ENCODE measurements around the gene FBXO3. TPM values are rescaled to one million over a fixed set of nuclear protein-coding genes. Genes with fewer than 3 reads are reported as not detected.
"Not testable (repeated sequence)": the region's sequence is repeated elsewhere in the genome, so short reads cannot be mapped to it uniquely, and the experiment has no call there.

Gene FBXO3
- total RNA-seq, 1 experiment from 2014 or later: 18.9 TPM

DNA sequence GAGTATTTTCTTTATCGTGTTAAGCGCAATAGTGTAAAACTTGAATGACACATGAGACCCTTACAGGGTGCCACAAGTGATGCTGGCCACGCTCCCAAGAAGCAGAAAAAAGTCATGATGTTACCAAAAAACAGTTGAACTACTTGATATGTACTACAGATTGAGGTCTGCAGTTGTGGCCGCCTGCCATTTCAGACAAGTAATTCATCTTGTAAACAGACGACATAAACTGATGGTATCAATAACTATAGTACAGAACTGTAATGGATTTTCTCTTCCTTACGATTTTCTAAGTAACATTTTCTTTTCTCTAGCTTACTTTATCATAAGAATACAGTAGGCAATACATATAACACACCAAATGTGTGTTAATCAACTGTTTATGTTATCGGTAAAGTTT lies 43.6 kb downstream of the FBXO3 start:
- Histone ChIP-seq H3K9me3 (ENCODE audit: control insufficient read depth, low read depth, low read length) (no peaks in the 10 kb centered on the region), H3K14ac (ENCODE audit: insufficient read depth, low read length) (no peak overlapping the region), H2BK20ac (ENCODE audit: low read depth, low read length, poor library complexity, severe bottlenecking) (no peak overlapping the region), H3K23me2 (ENCODE audit: insufficient read length, low read depth, low read length, poor library complexity, severe bottlenecking) (no peaks in the 10 kb centered on the region), H3K56ac (ENCODE audit: insufficient read length, low read depth, low read length) (no peak overlapping the region), H3K4me1 (ENCODE audit: insufficient read depth, low read length) (no peaks in the 10 kb centered on the region), H3K18ac (ENCODE audit: insufficient read length, low read depth, low read length) (no peak overlapping the region), H3K9ac (ENCODE audit: extremely low read depth, insufficient read length, low read length) (no peak overlapping the region), H3K23ac (ENCODE audit: insufficient read length, low read depth, low read length) (no peak overlapping the region), H3K79me1 (ENCODE audit: insufficient read depth, low read depth, low read length, poor library complexity, severe bottlenecking) (peaks cover 3% of the 10 kb centered on the region), H4K20me1 (ENCODE audit: control insufficient read depth, insufficient read depth, insufficient read length) (no peaks in the 10 kb centered on the region), H4K91ac (ENCODE audit: insufficient read length, low read depth, low read length) (no peak overlapping the region), H2BK120ac (ENCODE audit: low read depth, low read length, poor library complexity, severe bottlenecking) (no peak overlapping the region), H3K27ac (ENCODE audit: insufficient read length, low read depth, low read length) (no peak overlapping the region), H2BK12ac (ENCODE audit: insufficient read length, low read depth, low read length) (no peak overlapping the region), H4K8ac (replicated peaks; ENCODE audit: insufficient read length, low read depth, low read length) (no peak overlapping the region), H3K27me3 (ENCODE audit: insufficient read depth, low read length) (no peaks in the 10 kb centered on the region; the same call in 1 of the 2 replicates), H2BK5ac (ENCODE audit: insufficient read length, low read length) (no peak overlapping the region), H2AK5ac (ENCODE audit: insufficient read length, low read length) (no peak overlapping the region), H3K4ac (ENCODE audit: low read depth, low read length) (no peak overlapping the region), H2AFZ (ENCODE audit: low read length) (no peak overlapping the region), H3K4me2 (ENCODE audit: insufficient read depth, insufficient read length, low read length) (no peak overlapping the region), H3T11ph (ENCODE audit: low read length) (no peak overlapping the region), H3K79me2 (ENCODE audit: insufficient read depth, low read length) (no peaks in the 10 kb centered on the region; the same call in 1 of the 2 replicates), H2BK15ac (ENCODE audit: low read depth, low read length) (no peak overlapping the region), H4K5ac (ENCODE audit: insufficient read length, low read depth, low read length) (no peak overlapping the region)
- peaks cover 3 to 4% of the 10 kb centered on the region in 2 experiments; a peak in 2 of 5 replicates for H3K9me3 Mint-ChIP-seq
- TF ChIP-seq, protein P1, sequence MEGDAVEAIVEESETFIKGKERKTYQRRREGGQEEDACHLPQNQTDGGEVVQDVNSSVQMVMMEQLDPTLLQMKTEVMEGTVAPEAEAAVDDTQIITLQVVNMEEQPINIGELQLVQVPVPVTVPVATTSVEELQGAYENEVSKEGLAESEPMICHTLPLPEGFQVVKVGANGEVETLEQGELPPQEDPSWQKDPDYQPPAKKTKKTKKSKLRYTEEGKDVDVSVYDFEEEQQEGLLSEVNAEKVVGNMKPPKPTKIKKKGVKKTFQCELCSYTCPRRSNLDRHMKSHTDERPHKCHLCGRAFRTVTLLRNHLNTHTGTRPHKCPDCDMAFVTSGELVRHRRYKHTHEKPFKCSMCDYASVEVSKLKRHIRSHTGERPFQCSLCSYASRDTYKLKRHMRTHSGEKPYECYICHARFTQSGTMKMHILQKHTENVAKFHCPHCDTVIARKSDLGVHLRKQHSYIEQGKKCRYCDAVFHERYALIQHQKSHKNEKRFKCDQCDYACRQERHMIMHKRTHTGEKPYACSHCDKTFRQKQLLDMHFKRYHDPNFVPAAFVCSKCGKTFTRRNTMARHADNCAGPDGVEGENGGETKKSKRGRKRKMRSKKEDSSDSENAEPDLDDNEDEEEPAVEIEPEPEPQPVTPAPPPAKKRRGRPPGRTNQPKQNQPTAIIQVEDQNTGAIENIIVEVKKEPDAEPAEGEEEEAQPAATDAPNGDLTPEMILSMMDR (conservative IDR thresholded peaks at IDR 0.05): no peak
- H3K4me3 Mint-ChIP-seq: no peak overlapping the region
- DNase-seq: no peak
- no CpG with 5 or more reads among the region's 7 CpGs for WGBS (ENCODE audit: extremely low coverage, insufficient read length, low lambda C conversion rate)
- H3K4me1 Mint-ChIP-seq: peaks cover 22% of the 10 kb centered on the region in 2 experiments
- peaks cover 6% of the 10 kb centered on the region for H3K27me3 Mint-ChIP-seq (ENCODE audit: low read depth)
- H3K27ac Mint-ChIP-seq: no peak overlapping the region
- peaks cover 4 to 15% (median 10%) of the 10 kb centered on the region in 3 experiments; a peak in 6 of 7 replicates for H3K36me3 Mint-ChIP-seq (ENCODE audit: insufficient read depth in 1 of 3, low read depth in 3 of 3)

DNA sequence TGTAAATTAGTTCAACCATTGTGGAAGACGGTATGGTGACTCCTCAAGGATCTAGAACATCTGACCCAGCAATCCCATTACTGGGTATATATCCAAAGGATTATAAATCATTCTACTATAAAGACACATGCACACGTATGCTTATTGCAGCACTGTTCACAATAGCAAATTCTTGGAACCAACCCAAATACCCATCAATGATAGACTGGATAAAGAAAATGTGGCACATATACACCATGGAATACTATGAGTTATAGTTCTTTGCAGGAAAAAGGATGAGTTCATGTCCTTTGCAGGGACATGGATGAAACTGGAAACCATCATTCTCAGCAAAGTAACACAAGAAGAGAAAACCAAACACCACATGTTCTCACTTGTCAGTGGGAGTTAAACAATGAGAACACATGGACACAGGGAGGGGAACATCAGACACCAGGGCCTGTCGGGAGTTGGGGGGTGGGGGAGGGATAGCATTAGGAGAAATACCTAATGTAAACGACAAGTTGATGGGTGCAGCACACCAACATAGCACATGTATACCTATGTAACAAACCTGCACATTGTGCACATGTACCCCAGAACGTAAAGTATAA lies 45.2 kb downstream of the FBXO3 start:
- not testable (repeated sequence) for H3K23me2 ChIP-seq (ENCODE audit: insufficient read length, low read depth, low read length, poor library complexity, severe bottlenecking); H2BK5ac ChIP-seq (ENCODE audit: insufficient read length, low read length); H2BK120ac ChIP-seq (ENCODE audit: low read depth, low read length, poor library complexity, severe bottlenecking); H3K27me3 ChIP-seq (ENCODE audit: insufficient read depth, low read length); H3K4me2 ChIP-seq (ENCODE audit: insufficient read depth, insufficient read length, low read length); H2AK5ac ChIP-seq (ENCODE audit: insufficient read length, low read length); H3K27ac ChIP-seq (ENCODE audit: insufficient read length, low read depth, low read length); H3K4me1 ChIP-seq (ENCODE audit: insufficient read depth, low read length); H2BK12ac ChIP-seq (ENCODE audit: insufficient read length, low read depth, low read length); H4K5ac ChIP-seq (ENCODE audit: insufficient read length, low read depth, low read length); H3K4ac ChIP-seq (ENCODE audit: low read depth, low read length); H3K18ac ChIP-seq (ENCODE audit: insufficient read length, low read depth, low read length); H3K14ac ChIP-seq (ENCODE audit: insufficient read depth, low read length); H4K20me1 ChIP-seq (ENCODE audit: control insufficient read depth, insufficient read depth, insufficient read length); H4K91ac ChIP-seq (ENCODE audit: insufficient read length, low read depth, low read length); H3K9me3 ChIP-seq (ENCODE audit: control insufficient read depth, low read depth, low read length); H2BK20ac ChIP-seq (ENCODE audit: low read depth, low read length, poor library complexity, severe bottlenecking); H3K23ac ChIP-seq (ENCODE audit: insufficient read length, low read depth, low read length); DNase-seq; H2AFZ ChIP-seq (ENCODE audit: low read length); H4K8ac ChIP-seq (replicated peaks; ENCODE audit: insufficient read length, low read depth, low read length); H3K56ac ChIP-seq (ENCODE audit: insufficient read length, low read depth, low read length); H3K9ac ChIP-seq (ENCODE audit: extremely low read depth, insufficient read length, low read length); H3K4me3 Mint-ChIP-seq; H3K79me2 ChIP-seq (ENCODE audit: insufficient read depth, low read length); H3T11ph ChIP-seq (ENCODE audit: low read length); H3K79me1 ChIP-seq (ENCODE audit: insufficient read depth, low read depth, low read length, poor library complexity, severe bottlenecking); H3K27me3 Mint-ChIP-seq (ENCODE audit: low read depth); H3K9me3 Mint-ChIP-seq; H3K27ac Mint-ChIP-seq; H2BK15ac ChIP-seq (ENCODE audit: low read depth, low read length)
- H3K36me3 Mint-ChIP-seq (ENCODE audit: insufficient read depth in 1 of 3, low read depth in 3 of 3): peaks cover 4 to 15% (median 10%) of the 10 kb centered on the region in 3 experiments; a peak in 6 of 7 replicates
- peaks cover 17 to 19% of the 10 kb centered on the region in 2 experiments for H3K4me1 Mint-ChIP-seq
- WGBS (ENCODE audit: extremely low coverage, insufficient read length, low lambda C conversion rate): no CpG with 5 or more reads among the region's 5 CpGs

All from H9 (cell line).